ENCODE results near the gene TENM4. TPM values are rescaled to one million over a fixed set of nuclear protein-coding genes. Genes with fewer than 3 reads are reported as not detected.

The TENM4 gene
- polyA plus RNA-seq, 1 donor from 2014 or later, result 16.8 TPM

DNA sequence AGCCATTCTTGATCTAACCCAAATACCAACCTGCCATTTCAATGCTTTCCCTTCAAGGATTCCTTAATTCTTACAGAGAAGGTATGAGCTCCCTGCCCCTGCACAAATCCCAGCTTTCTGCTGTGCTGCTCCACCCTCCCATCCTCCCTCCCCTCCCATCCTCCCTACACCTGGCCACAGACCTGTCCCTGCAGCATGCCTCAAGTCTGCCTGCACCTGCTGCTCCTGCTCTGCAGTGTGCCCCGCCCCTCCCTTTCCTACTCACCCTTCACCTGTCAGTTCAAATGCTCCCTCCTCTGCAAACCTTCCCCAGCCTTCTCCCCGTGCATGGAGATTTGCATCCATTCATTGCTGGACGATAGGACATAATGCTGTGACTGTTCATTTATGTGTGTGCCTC is 726.3 kb downstream of the TENM4 start:
- peak overlapping the region; percentile 69 for H3K27ac ChIP-seq (ENCODE audit: low read length)
- H2AFZ ChIP-seq (ENCODE audit: low read depth, low read length), result no peak overlapping the region
- peak overlapping the region; percentile 3 for H3K4me2 ChIP-seq (ENCODE audit: low read length)
- H3K9ac ChIP-seq (ENCODE audit: low read length), result peak overlapping the region; percentile 14
- H3F3A ChIP-seq (ENCODE audit: insufficient read depth, low read length, poor library complexity, severe bottlenecking), result no peaks in the 10 kb centered on the region
- no peaks in the 10 kb centered on the region for H3K27me3 ChIP-seq (ENCODE audit: insufficient read depth, low read depth, low read length)
- no peaks in the 10 kb centered on the region for H3K79me2 ChIP-seq (replicated peaks; ENCODE audit: insufficient read depth, low read length)
- H3K36me3 ChIP-seq (ENCODE audit: insufficient read depth, low read length), result no peaks in the 10 kb centered on the region
- no peaks in the 10 kb centered on the region for H3K9me3 ChIP-seq (ENCODE audit: low read length)
- H3K9me2 ChIP-seq (ENCODE audit: insufficient read depth, low read length), result no peaks in the 10 kb centered on the region
- H3K4me3 ChIP-seq (ENCODE audit: low read length), result peak overlapping the region; percentile 35
- TF ChIP-seq SMC3 (conservative IDR thresholded peaks at IDR 0.05; ENCODE audit: poor library complexity) (no peak), EP300 (conservative IDR thresholded peaks at IDR 0.05; ENCODE audit: poor library complexity, severe bottlenecking) (no peak), MXI1 (conservative IDR thresholded peaks at IDR 0.05; ENCODE audit: poor library complexity, severe bottlenecking) (no peak), RAD21 (conservative IDR thresholded peaks at IDR 0.05) (no peak), TAF1 (IDR thresholded peaks at IDR 0.05; ENCODE audit: low read depth) (no peak), POLR2AphosphoS5 (IDR thresholded peaks at IDR 0.05) (no peak), EZH2 (IDR thresholded peaks at IDR 0.05; ENCODE audit: borderline replicate concordance, insufficient read depth, low read length, poor library complexity, severe bottlenecking) (no peak)
- TF ChIP-seq, protein P1, sequence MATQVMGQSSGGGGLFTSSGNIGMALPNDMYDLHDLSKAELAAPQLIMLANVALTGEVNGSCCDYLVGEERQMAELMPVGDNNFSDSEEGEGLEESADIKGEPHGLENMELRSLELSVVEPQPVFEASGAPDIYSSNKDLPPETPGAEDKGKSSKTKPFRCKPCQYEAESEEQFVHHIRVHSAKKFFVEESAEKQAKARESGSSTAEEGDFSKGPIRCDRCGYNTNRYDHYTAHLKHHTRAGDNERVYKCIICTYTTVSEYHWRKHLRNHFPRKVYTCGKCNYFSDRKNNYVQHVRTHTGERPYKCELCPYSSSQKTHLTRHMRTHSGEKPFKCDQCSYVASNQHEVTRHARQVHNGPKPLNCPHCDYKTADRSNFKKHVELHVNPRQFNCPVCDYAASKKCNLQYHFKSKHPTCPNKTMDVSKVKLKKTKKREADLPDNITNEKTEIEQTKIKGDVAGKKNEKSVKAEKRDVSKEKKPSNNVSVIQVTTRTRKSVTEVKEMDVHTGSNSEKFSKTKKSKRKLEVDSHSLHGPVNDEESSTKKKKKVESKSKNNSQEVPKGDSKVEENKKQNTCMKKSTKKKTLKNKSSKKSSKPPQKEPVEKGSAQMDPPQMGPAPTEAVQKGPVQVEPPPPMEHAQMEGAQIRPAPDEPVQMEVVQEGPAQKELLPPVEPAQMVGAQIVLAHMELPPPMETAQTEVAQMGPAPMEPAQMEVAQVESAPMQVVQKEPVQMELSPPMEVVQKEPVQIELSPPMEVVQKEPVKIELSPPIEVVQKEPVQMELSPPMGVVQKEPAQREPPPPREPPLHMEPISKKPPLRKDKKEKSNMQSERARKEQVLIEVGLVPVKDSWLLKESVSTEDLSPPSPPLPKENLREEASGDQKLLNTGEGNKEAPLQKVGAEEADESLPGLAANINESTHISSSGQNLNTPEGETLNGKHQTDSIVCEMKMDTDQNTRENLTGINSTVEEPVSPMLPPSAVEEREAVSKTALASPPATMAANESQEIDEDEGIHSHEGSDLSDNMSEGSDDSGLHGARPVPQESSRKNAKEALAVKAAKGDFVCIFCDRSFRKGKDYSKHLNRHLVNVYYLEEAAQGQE (IDR thresholded peaks at IDR 0.05; ENCODE audit: borderline replicate concordance), result no peak
- TF ChIP-seq, protein P2, sequence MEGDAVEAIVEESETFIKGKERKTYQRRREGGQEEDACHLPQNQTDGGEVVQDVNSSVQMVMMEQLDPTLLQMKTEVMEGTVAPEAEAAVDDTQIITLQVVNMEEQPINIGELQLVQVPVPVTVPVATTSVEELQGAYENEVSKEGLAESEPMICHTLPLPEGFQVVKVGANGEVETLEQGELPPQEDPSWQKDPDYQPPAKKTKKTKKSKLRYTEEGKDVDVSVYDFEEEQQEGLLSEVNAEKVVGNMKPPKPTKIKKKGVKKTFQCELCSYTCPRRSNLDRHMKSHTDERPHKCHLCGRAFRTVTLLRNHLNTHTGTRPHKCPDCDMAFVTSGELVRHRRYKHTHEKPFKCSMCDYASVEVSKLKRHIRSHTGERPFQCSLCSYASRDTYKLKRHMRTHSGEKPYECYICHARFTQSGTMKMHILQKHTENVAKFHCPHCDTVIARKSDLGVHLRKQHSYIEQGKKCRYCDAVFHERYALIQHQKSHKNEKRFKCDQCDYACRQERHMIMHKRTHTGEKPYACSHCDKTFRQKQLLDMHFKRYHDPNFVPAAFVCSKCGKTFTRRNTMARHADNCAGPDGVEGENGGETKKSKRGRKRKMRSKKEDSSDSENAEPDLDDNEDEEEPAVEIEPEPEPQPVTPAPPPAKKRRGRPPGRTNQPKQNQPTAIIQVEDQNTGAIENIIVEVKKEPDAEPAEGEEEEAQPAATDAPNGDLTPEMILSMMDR (IDR thresholded peaks at IDR 0.05; ENCODE audit: poor library complexity, severe bottlenecking), result no peak
- H4K20me1 ChIP-seq (ENCODE audit: insufficient read depth), result no peaks in the 10 kb centered on the region

DNA sequence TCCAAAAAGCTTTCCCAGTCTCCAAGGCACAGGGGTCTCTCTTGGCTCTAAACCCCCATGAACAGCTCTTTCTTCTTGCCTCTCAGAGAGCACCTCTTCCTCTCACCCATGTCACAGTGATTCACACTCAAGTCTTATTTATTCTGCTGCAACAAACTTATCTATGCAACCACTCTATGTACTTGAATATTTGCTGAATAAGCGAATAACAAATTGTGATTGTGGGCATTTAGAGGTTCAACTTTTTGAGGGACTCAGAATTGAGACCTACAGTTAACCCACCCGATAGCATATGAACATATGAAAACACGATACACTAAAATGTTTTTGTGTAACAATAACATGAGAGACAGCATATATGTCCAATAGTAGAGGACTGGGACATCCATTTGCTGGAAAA is 729.1 kb downstream of the TENM4 start:
- Histone ChIP-seq H3K4me2 (ENCODE audit: low read length) (no peak overlapping the region), H3K27ac (ENCODE audit: low read length) (no peak overlapping the region), H4K20me1 (ENCODE audit: insufficient read depth) (no peaks in the 10 kb centered on the region), H3K4me3 (ENCODE audit: low read length) (no peak overlapping the region), H3K36me3 (ENCODE audit: insufficient read depth, low read length) (peaks cover 11% of the 10 kb centered on the region), H3K9me2 (ENCODE audit: insufficient read depth, low read length) (no peaks in the 10 kb centered on the region), H3K79me2 (replicated peaks; ENCODE audit: insufficient read depth, low read length) (no peaks in the 10 kb centered on the region), H2AFZ (ENCODE audit: low read depth, low read length) (no peak overlapping the region), H3K9ac (ENCODE audit: low read length) (no peak overlapping the region), H3K27me3 (ENCODE audit: insufficient read depth, low read depth, low read length) (no peaks in the 10 kb centered on the region), H3K9me3 (ENCODE audit: low read length) (no peaks in the 10 kb centered on the region), H3F3A (ENCODE audit: insufficient read depth, low read length, poor library complexity, severe bottlenecking) (no peaks in the 10 kb centered on the region)
- TF ChIP-seq, protein P2 (IDR thresholded peaks at IDR 0.05; ENCODE audit: poor library complexity, severe bottlenecking), result no peak
- TF ChIP-seq RAD21 (conservative IDR thresholded peaks at IDR 0.05) (no peak), TAF1 (IDR thresholded peaks at IDR 0.05; ENCODE audit: low read depth) (no peak), SMC3 (conservative IDR thresholded peaks at IDR 0.05; ENCODE audit: poor library complexity) (no peak), EZH2 (IDR thresholded peaks at IDR 0.05; ENCODE audit: borderline replicate concordance, insufficient read depth, low read length, poor library complexity, severe bottlenecking) (no peak), EP300 (conservative IDR thresholded peaks at IDR 0.05; ENCODE audit: poor library complexity, severe bottlenecking) (no peak), MXI1 (conservative IDR thresholded peaks at IDR 0.05; ENCODE audit: poor library complexity, severe bottlenecking) (no peak), POLR2AphosphoS5 (IDR thresholded peaks at IDR 0.05) (no peak)
- TF ChIP-seq, protein P1 (IDR thresholded peaks at IDR 0.05; ENCODE audit: borderline replicate concordance), result no peak
